GM12872 (cell line): ENCODE data around the gene VEZT.

Experiments
- TF ChIP-seq, protein P1 (sequence below): IDR thresholded peaks from 3 replicates; pipeline ENCODE4 v1.5.1; 2011; ENCODE audit warnings: low read depth, mild to moderate bottlenecking, low read length, moderate library complexity; ENCODE audit not compliant: insufficient read depth

Gene VEZT

GRCh38 chr12:95181103-95181502 is 36.5 kb upstream of the VEZT start:
- TF ChIP-seq, protein P1, sequence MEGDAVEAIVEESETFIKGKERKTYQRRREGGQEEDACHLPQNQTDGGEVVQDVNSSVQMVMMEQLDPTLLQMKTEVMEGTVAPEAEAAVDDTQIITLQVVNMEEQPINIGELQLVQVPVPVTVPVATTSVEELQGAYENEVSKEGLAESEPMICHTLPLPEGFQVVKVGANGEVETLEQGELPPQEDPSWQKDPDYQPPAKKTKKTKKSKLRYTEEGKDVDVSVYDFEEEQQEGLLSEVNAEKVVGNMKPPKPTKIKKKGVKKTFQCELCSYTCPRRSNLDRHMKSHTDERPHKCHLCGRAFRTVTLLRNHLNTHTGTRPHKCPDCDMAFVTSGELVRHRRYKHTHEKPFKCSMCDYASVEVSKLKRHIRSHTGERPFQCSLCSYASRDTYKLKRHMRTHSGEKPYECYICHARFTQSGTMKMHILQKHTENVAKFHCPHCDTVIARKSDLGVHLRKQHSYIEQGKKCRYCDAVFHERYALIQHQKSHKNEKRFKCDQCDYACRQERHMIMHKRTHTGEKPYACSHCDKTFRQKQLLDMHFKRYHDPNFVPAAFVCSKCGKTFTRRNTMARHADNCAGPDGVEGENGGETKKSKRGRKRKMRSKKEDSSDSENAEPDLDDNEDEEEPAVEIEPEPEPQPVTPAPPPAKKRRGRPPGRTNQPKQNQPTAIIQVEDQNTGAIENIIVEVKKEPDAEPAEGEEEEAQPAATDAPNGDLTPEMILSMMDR = no peak

- TF ChIP-seq, protein P1 = no peak
These were observed 34.7 kb upstream of the VEZT start for GRCh38 chr12:95182868-95183415.

GRCh38 chr12:95184121-95184520 is 33.5 kb upstream of the VEZT start:
- TF ChIP-seq, protein P1 = no peak

- TF ChIP-seq, protein P1 = no peak
These were observed 32.5 kb upstream of the VEZT start for GRCh38 chr12:95185072-95185471.

DNA sequence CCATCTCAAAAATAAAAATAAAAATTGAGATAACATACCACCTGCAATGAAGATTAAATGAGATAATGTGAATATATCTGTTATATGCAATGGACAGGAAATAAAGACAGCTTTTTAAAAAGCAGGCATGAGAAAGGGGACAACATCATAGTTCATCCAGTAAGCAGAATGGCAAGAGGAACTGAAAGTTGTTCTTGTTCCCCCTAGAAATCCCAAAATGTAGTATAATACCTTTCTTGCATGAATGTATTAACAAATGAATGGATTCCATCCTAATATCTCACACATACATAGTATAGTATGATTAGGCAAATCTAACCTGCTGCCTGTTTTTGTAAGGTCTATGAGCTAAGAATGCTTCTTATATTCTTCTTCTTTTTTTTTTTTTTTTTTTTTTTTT is 31.8 kb upstream of the VEZT start:
- TF ChIP-seq, protein P1 = no peak

DNA sequence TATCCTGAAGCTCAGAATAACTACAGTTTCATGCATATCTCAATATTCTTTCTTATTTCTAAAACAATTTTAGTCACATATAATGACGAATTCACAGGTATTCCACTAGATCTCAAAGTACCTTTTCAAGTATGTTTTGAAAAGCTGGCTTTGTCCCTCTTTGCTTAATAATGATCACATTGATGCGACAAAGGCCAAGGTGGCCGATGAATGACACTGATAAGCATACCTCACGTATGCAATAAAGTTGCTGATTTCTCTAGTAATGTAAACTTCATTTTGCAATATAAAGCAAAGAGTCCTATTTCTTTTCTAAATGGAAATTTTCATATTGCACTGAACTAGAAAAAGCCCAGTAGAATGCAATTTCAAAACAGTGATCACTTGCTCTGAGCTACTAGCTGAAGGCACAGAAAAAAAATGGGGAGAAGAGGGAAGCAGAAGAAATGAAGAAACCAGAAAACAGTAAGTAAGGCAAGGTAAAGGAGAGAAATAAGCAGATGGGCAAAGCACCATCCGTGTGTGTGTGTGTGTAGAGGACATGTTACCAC is 29.7 kb upstream of the VEZT start:
- TF ChIP-seq, protein P1 = no peak

DNA sequence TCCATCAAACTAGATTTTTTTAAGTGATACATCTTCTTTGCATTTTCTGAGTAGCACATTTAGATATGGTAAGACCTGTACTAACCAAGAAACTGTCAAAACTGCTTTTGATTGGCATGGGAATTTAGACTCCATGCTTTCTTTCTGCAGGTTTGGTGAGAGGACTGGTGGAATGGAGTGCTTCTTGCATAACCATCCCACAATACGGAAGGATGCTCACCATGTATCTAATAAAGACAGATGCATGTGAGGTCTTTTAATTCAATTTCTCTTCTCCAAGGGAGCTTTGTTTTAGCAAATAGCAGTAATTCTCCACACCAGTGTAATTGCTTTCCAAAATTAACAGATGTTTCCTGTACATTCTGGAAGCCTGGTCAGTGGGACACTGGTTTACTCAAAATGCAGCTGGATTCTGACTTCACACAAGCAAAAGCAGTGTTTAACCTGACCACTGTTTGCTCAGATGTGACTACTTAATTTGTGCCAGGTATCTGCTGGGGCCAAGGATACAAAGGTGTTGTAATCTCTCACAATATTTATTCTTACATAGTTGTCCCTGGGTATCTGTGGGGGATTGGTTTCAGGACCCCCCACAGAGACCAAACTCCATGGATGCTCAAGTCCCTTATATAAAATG is 26.4 kb upstream of the VEZT start:
- TF ChIP-seq, protein P1 = no peak
